Suppressor macrophage (primary cell): Measurements from ENCODE around the gene DYDC1.
"Not testable (repeated sequence)": the region's sequence is repeated elsewhere in the genome, so short reads cannot be mapped to it uniquely, and the experiment has no call there.

Source experiments
- DNase-seq, 4 experiments: peaks; one replicate each; pipeline ENCODE4 v3.0.0-alpha.2; 2020 to 2022
- total RNA-seq, 17 experiments: gene quantifications; one replicate each; lab custom pipeline; 2026; ENCODE audit warnings: mixed read lengths in 6 of 17, inconsistent platforms in 3 of 17; lab: John Stamatoyannopoulos, UW

Gene DYDC1
- total RNA-seq: 0 to 0.77 (median 0) reads per million in 17 experiments

- peak; percentile 49 to 78 (median 66) for DNase-seq
Measured at GRCh38 chr10:80356563-80356988, at the start of gene DYDC1, which contains the start of gene DYDC2. Gene DYDC1 (minus strand): TSS chr10:80356755. CDS start chr10:80352601, 4,154 bp downstream. Gene DYDC2 (plus strand): TSS chr10:80356781. CDS start chr10:80362444, 5,663 bp downstream.

- DNase-seq: no peak
Measured at GRCh38 chr10:80406204-80406603, 49.6 kb upstream of the DYDC1 start.

GRCh38 chr10:80405626-80406025, 49.1 kb upstream of the DYDC1 start:
- no peak for DNase-seq

- no peak for DNase-seq
Measured at GRCh38 chr10:80405035-80405434, 48.5 kb upstream of the DYDC1 start.

- no peak for DNase-seq
Measured at GRCh38 chr10:80400136-80400804, 43.7 kb upstream of the DYDC1 start.

GRCh38 chr10:80397014-80397413, 40.5 kb upstream of the DYDC1 start:
- no peak for DNase-seq

GRCh38 chr10:80394358-80394916, 37.9 kb upstream of the DYDC1 start:
- no peak for DNase-seq

- peak; percentile 29 to 71 (median 50) for DNase-seq
Measured at GRCh38 chr10:80392250-80392649, 35.7 kb upstream of the DYDC1 start.

- no peak for DNase-seq
Measured at GRCh38 chr10:80390740-80391139, 34.2 kb upstream of the DYDC1 start.

GRCh38 chr10:80382989-80383388, 26.4 kb upstream of the DYDC1 start:
- peak; percentile 68 to 80 (median 74) for DNase-seq

- DNase-seq: no peak
Measured at GRCh38 chr10:80380185-80380584, 23.6 kb upstream of the DYDC1 start.

- DNase-seq: no peak
Measured at GRCh38 chr10:80379701-80380100, 23.1 kb upstream of the DYDC1 start.

- peak; percentile 56 to 73 (median 62) for DNase-seq
Measured at GRCh38 chr10:80373502-80373901, 16.9 kb upstream of the DYDC1 start.

GRCh38 chr10:80372675-80373074, 16.1 kb upstream of the DYDC1 start:
- no peak for DNase-seq

GRCh38 chr10:80371467-80371866, 14.9 kb upstream of the DYDC1 start:
- no peak for DNase-seq

GRCh38 chr10:80365510-80365909, 9.0 kb upstream of the DYDC1 start:
- no peak for DNase-seq

GRCh38 chr10:80359644-80360043, 3.1 kb upstream of the DYDC1 start:
- no peak for DNase-seq

- not testable (repeated sequence) for DNase-seq
Measured at GRCh38 chr10:80358925-80359324, 2.4 kb upstream of the DYDC1 start.

- no peak for DNase-seq
Measured at GRCh38 chr10:80357851-80358125, 1.2 kb upstream of the DYDC1 start.

- no peak for DNase-seq
Measured at GRCh38 chr10:80356989-80357850, 665 bp upstream of the DYDC1 start.

GRCh38 chr10:80351220-80351619, 5.3 kb downstream of the DYDC1 start:
- DNase-seq: peak; percentile 13 to 50 (median 41)

- no peak for DNase-seq
Measured at GRCh38 chr10:80350251-80350650, 6.3 kb downstream of the DYDC1 start.

- DNase-seq: no peak
Measured at GRCh38 chr10:80344912-80345311, 11.6 kb downstream of the DYDC1 start.

- DNase-seq: no peak
Measured at GRCh38 chr10:80344276-80344675, 12.3 kb downstream of the DYDC1 start.
